ENCODE measurements around the gene KRTDAP.

Gene KRTDAP

GRCh38 chr19:35508129-35508528 is 17.9 kb upstream of the KRTDAP start:
- DNase-seq (ENCODE audit: low read depth), result no peak
- TF ChIP-seq CTCF (IDR thresholded peaks at IDR 0.05; ENCODE audit: low read length, missing control alignments), result no peak
- H3K4me3 ChIP-seq (replicated peaks; ENCODE audit: low read depth, low read length), result no peak overlapping the region

- DNase-seq (ENCODE audit: low read depth), result no peak
- TF ChIP-seq CTCF (IDR thresholded peaks at IDR 0.05; ENCODE audit: low read length, missing control alignments), result no peak
- H3K4me3 ChIP-seq (replicated peaks; ENCODE audit: low read depth, low read length), result no peak overlapping the region
Observed at GRCh38 chr19:35507561-35507960, 17.3 kb upstream of the KRTDAP start.

GRCh38 chr19:35506011-35506410 is 15.7 kb upstream of the KRTDAP start:
- TF ChIP-seq CTCF (IDR thresholded peaks at IDR 0.05; ENCODE audit: low read length, missing control alignments), result no peak
- no peak for DNase-seq (ENCODE audit: low read depth)
- no peak overlapping the region for H3K4me3 ChIP-seq (replicated peaks; ENCODE audit: low read depth, low read length)

GRCh38 chr19:35502751-35503150 is 12.5 kb upstream of the KRTDAP start:
- TF ChIP-seq CTCF (IDR thresholded peaks at IDR 0.05; ENCODE audit: low read length, missing control alignments), result no peak
- no peak for DNase-seq (ENCODE audit: low read depth)
- no peak overlapping the region for H3K4me3 ChIP-seq (replicated peaks; ENCODE audit: low read depth, low read length)

GRCh38 chr19:35501684-35502083 is 11.4 kb upstream of the KRTDAP start:
- peak; percentile 26 for DNase-seq (ENCODE audit: low read depth)
- no peak overlapping the region for H3K4me3 ChIP-seq (replicated peaks; ENCODE audit: low read depth, low read length)
- TF ChIP-seq CTCF (IDR thresholded peaks at IDR 0.05; ENCODE audit: low read length, missing control alignments), result no peak

GRCh38 chr19:35500611-35501010 is 10.3 kb upstream of the KRTDAP start:
- no peak for TF ChIP-seq CTCF (IDR thresholded peaks at IDR 0.05; ENCODE audit: low read length, missing control alignments)
- DNase-seq (ENCODE audit: low read depth), result no peak
- no peak overlapping the region for H3K4me3 ChIP-seq (replicated peaks; ENCODE audit: low read depth, low read length)

- no peak for DNase-seq (ENCODE audit: low read depth)
- TF ChIP-seq CTCF (IDR thresholded peaks at IDR 0.05; ENCODE audit: low read length, missing control alignments), result no peak
- H3K4me3 ChIP-seq (replicated peaks; ENCODE audit: low read depth, low read length), result no peak overlapping the region
Observed at GRCh38 chr19:35498984-35499527, 8.8 kb upstream of the KRTDAP start.

Data from fibroblast of pulmonary artery (primary cell).